Thoracic aorta (tissue), 2 donors: ENCODE measurements around the gene EMC7. TPM values are rescaled to one million over a fixed set of nuclear protein-coding genes. Genes with fewer than 3 reads are reported as not detected.
A peak's percentile ranks its signal among the peaks of the same experiment; 100 is the strongest.

Experiments used
- ATAC-seq: fragments of 150-250 bp; one replicate; pipeline ENCODE4 v1.8.0; 2017; ENCODE audit warnings: low read depth; ENCODE audit not compliant: insufficient number of reproducible peaks, low FRiP score
- DNase-seq: peaks from one replicate; pipeline ENCODE4 v3.0.0-alpha.2; 2020; ENCODE audit warnings: low spot score
- H3K27ac ChIP-seq, 2 donors: fragments of 200-600 bp; sonication (generic); 1 replicate in 1 of 2; 2 replicates in 1 of 2; pipeline ENCODE4 v1.5.1; 2016; ENCODE audit warnings: mild to moderate bottlenecking in 2 of 2, moderate library complexity in 2 of 2
- H3K27me3 ChIP-seq: fragments of 200-600 bp; sonication (generic); replicated peaks from 2 replicates; pipeline ENCODE4 v1.6.0; 2016; ENCODE audit warnings: mild to moderate bottlenecking; ENCODE audit not compliant: insufficient read depth
- H3K36me3 ChIP-seq: fragments of 200-600 bp; sonication (generic); one replicate; pipeline ENCODE4 v1.5.1; 2016
- H3K4me1 ChIP-seq, 2 donors: fragments of 200-600 bp; sonication (generic); 1 replicate in 1 of 2; 2 replicates in 1 of 2; pipeline versions ENCODE4 v1.5.1 to v1.6.0; 2016; ENCODE audit warnings: low read depth in 2 of 2, mild to moderate bottlenecking in 1 of 2; ENCODE audit not compliant: control insufficient read depth in 1 of 2
- H3K4me3 ChIP-seq: fragments of 200-600 bp; sonication (generic); 2 replicates; pipeline ENCODE4 v1.5.1; 2016; ENCODE audit warnings: mild to moderate bottlenecking
- H3K9me3 ChIP-seq: fragments of 200-600 bp; sonication (generic); 2 replicates; pipeline ENCODE4 v1.5.1; 2016
- total RNA-seq, 2 donors: library from RNA; depleted of rRNA; stranded (reverse); fragments of >200 nt; gene quantifications; one replicate each; pipeline versions ENCODE4 v1.1.0 to v1.2.3, GENCODE V29; 2016
- TF ChIP-seq, protein P1 (sequence below): fragments of 200-600 bp; sonication (generic); IDR thresholded peaks from one replicate; pipeline ENCODE4 v1.5.1; 2019; ENCODE audit warnings: antibody characterized with exemption

Gene EMC7
- total RNA-seq, 2 donors from 2014 or later: 38.0 to 49.0 TPM

- no peaks in the 10 kb centered on the region for H3K9me3 ChIP-seq
- H3K4me3 ChIP-seq: no peak overlapping the region
- TF ChIP-seq, protein P1, sequence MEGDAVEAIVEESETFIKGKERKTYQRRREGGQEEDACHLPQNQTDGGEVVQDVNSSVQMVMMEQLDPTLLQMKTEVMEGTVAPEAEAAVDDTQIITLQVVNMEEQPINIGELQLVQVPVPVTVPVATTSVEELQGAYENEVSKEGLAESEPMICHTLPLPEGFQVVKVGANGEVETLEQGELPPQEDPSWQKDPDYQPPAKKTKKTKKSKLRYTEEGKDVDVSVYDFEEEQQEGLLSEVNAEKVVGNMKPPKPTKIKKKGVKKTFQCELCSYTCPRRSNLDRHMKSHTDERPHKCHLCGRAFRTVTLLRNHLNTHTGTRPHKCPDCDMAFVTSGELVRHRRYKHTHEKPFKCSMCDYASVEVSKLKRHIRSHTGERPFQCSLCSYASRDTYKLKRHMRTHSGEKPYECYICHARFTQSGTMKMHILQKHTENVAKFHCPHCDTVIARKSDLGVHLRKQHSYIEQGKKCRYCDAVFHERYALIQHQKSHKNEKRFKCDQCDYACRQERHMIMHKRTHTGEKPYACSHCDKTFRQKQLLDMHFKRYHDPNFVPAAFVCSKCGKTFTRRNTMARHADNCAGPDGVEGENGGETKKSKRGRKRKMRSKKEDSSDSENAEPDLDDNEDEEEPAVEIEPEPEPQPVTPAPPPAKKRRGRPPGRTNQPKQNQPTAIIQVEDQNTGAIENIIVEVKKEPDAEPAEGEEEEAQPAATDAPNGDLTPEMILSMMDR: peak; percentile 37
- H3K27ac ChIP-seq: no peak overlapping the region
- no peak for DNase-seq
- no peaks in the 10 kb centered on the region for H3K4me1 ChIP-seq
- no peak for ATAC-seq
- H3K36me3 ChIP-seq: no peaks in the 10 kb centered on the region
- no peaks in the 10 kb centered on the region for H3K27me3 ChIP-seq
Measured at GRCh38 chr15:34109797-34110663, 8.4 kb upstream of the EMC7 start.

DNA sequence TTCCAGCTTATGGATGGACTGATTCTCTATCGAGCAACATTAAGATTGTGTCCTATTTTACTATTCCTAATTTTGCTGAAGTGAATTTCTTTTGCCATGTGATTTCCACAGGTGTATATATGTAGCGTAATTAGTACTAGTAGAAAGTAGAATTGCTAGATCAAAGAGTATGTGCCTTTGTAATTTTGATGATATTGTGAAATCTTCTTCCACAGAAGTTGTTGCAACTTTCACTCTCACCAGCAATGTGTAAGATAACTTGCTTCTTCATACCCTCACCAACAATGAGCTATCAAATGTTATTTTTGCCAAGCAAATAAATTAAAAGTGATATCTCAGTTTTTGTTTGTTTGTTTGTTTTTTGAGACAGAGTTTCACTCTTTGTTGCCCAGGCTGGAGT lies 5.7 kb upstream of the EMC7 start:
- H3K36me3 ChIP-seq: no peaks in the 10 kb centered on the region
- no peak for DNase-seq
- no peaks in the 10 kb centered on the region for H3K9me3 ChIP-seq
- TF ChIP-seq, protein P1: no peak
- ATAC-seq: no peak
- H3K4me1 ChIP-seq: peaks cover 0 to 8% of the 10 kb centered on the region in 2 donors
- H3K4me3 ChIP-seq: no peak overlapping the region
- no peak overlapping the region for H3K27ac ChIP-seq
- no peaks in the 10 kb centered on the region for H3K27me3 ChIP-seq

GRCh38 chr15:34106423-34106822 lies 4.8 kb upstream of the EMC7 start:
- DNase-seq (no peak), ATAC-seq (no peak)
- Histone ChIP-seq H3K27ac (no peak overlapping the region), H3K36me3 (no peaks in the 10 kb centered on the region), H3K9me3 (no peaks in the 10 kb centered on the region), H3K27me3 (no peaks in the 10 kb centered on the region), H3K4me1 (peaks cover 0 to 8% of the 10 kb centered on the region in 2 donors), H3K4me3 (no peak overlapping the region)
- TF ChIP-seq, protein P1: no peak

- no peaks in the 10 kb centered on the region for H3K27me3 ChIP-seq
- peak overlapping the region; percentile 98 for H3K4me3 ChIP-seq
- no peaks in the 10 kb centered on the region for H3K36me3 ChIP-seq
- peak; percentile 31 for ATAC-seq
- H3K4me1 ChIP-seq: peaks cover 8 to 28% of the 10 kb centered on the region in 2 donors
- no peak for DNase-seq
- TF ChIP-seq, protein P1: no peak
- H3K9me3 ChIP-seq: no peaks in the 10 kb centered on the region
- H3K27ac ChIP-seq: peak overlapping the region; percentile 79 to 81
Measured at GRCh38 chr15:34102175-34102925, 688 bp upstream of the EMC7 start.

DNA sequence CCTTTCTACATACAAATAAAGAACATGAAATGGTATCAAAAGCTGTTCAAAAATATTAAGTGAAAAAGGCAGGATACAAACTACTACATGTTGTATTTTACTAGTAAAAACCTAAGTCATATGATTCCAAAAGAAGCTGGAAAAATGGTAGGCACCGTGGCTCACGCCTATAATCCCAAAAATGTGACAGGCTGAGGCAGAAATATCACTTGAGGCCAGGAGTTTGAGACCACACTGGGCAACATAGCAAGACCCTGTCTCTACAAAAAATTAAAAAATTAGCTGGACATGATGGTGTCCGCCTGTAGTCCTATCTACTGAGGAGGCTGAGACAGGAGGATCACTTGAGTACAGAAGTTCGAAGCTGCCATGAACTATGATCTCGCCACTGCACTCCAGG lies 1.7 kb downstream of the EMC7 start:
- no peaks in the 10 kb centered on the region for H3K27me3 ChIP-seq
- H3K36me3 ChIP-seq: no peaks in the 10 kb centered on the region
- peaks cover 8 to 28% of the 10 kb centered on the region in 2 donors for H3K4me1 ChIP-seq
- TF ChIP-seq, protein P1: no peak
- no peak overlapping the region for H3K4me3 ChIP-seq
- H3K9me3 ChIP-seq: no peaks in the 10 kb centered on the region
- ATAC-seq (no peak), DNase-seq (no peak)
- H3K27ac ChIP-seq: no peak overlapping the region
